CD4-positive, alpha-beta T cell treated with Interleukin-6 for 4 hours (primary cell): ENCODE data around the gene EXOC4.

Experiments
- DNase-seq: peaks from one replicate; pipeline ENCODE4 v3.0.0-alpha.2; 2020; ENCODE audit warnings: mixed read lengths

The EXOC4 gene

GRCh38 chr7:134104166-134104565 is 851.3 kb downstream of the EXOC4 start:
- DNase-seq = no peak

- no peak for DNase-seq
These were observed 853.0 kb downstream of the EXOC4 start for GRCh38 chr7:134105841-134106240.

- no peak for DNase-seq
These were observed 855.9 kb downstream of the EXOC4 start for GRCh38 chr7:134108802-134109201.

DNA sequence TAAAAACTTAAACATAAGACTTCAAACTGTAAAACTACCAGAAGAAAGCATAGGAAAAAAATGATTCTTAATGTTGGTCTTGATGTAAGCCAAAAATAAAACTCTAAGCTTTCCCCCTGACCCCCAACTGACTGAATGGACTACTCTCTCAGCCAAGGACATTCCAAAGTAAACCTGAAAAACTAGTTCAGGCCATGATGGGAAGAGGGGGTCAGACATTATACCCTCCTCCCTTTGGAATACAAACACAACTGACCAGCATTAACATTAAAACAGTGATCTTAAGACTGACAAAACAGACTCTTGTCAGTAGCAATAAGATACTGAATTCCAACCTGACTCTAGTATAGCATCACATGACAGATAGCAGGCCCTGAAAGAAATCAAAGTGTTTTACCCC is 860.8 kb downstream of the EXOC4 start:
- DNase-seq = no peak

DNA sequence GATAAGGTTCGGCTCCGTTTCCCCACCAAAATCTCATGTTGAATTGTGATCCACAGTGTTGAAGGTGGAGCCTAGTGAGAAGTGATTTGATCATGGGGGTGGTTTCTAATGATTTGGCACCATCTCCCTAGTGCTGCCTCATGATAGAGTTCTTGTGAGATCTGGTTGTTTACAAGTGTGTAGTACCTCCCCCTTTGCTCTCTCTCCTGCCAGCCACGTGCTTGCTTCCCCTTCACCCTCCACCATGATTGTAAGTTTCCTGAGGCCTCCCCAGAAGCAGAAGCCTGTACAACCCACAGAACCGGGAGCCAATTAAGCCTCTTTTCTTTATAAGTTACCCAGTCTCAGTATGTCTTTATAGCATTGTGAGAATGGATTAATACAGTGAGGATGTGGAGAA is 862.1 kb downstream of the EXOC4 start:
- DNase-seq = no peak
